OCI-LY3 (cell line): ENCODE data around the gene ARHGAP35.

Source experiments
- H2AFZ ChIP-seq: fragments of 200-600, 300-600 bp; shearing (Covaris generic); 2 replicates; pipeline ENCODE4 v1.6.0; 2014; ENCODE audit warnings: antibody characterized with exemption, low read depth, low read length
- H3K27ac ChIP-seq: fragments of 200-600, 300-600 bp; sonication (generic); 2 replicates; pipeline ENCODE4 v1.5.1; 2014; ENCODE audit warnings: mild to moderate bottlenecking, low read length, moderate library complexity, mixed read lengths
- H3K27me3 ChIP-seq: fragments of 200-600, 300-600 bp; sonication (generic); 2 replicates; pipeline ENCODE4 v1.6.1; 2014; ENCODE audit warnings: low read depth, low read length, mixed read lengths
- H3K36me3 ChIP-seq: fragments of 200-600, 300-600 bp; sonication (generic); replicated peaks from 2 replicates; pipeline ENCODE3; 2014; ENCODE audit warnings: low read depth, low read length, mixed read lengths
- H3K4me1 ChIP-seq: fragments of 300-600, 200-600 bp; sonication (generic); 2 replicates; pipeline ENCODE4 v1.6.1; 2014; ENCODE audit warnings: low read length, mixed read lengths
- H3K4me2 ChIP-seq: fragments of 200-600, 300-600 bp; sonication (generic); 2 replicates; pipeline ENCODE4 v1.6.1; 2014; ENCODE audit warnings: low read length, mixed read lengths
- H3K4me3 ChIP-seq: fragments of 300-600, 200-600 bp; sonication (generic); 2 replicates; pipeline ENCODE4 v1.5.1; 2014; ENCODE audit warnings: antibody characterized with exemption, mild to moderate bottlenecking, low read length, moderate library complexity
- H3K79me2 ChIP-seq: fragments of 300-600, 200-600 bp; shearing (Covaris generic); 2 replicates; pipeline ENCODE4 v1.6.1; 2014; ENCODE audit warnings: mild to moderate bottlenecking, low read length, mixed read lengths
- H3K9ac ChIP-seq: fragments of 300-600, 200-600 bp; shearing (Covaris generic); 2 replicates; pipeline ENCODE4 v1.6.0; 2014; ENCODE audit warnings: mild to moderate bottlenecking, low read length, moderate library complexity
- H3K9me3 ChIP-seq: fragments of 200-600, 300-600 bp; shearing (Covaris generic); 2 replicates; pipeline ENCODE4 v1.6.1; 2014; ENCODE audit warnings: low read length, mixed read lengths; ENCODE audit not compliant: insufficient read depth
- H4K20me1 ChIP-seq: fragments of 200-600, 300-600 bp; sonication (generic); 2 replicates; pipeline ENCODE4 v1.6.1; 2016; ENCODE audit warnings: low read length, mixed read lengths; ENCODE audit not compliant: insufficient read depth
- EZH2phosphoT487 ChIP-seq: fragments of 200-600 bp; shearing (Covaris generic); IDR thresholded peaks from 2 replicates; pipeline ENCODE4 v1.6.1; 2018; ENCODE audit warnings: antibody characterized with exemption, mixed run types, low read depth
- TF ChIP-seq, protein P1 (sequence below): fragments of 200-600, 300-600 bp; sonication (generic); IDR thresholded peaks from 2 replicates; pipeline ENCODE4 v1.5.1; 2014; ENCODE audit warnings: antibody characterized with exemption, low read length, low read depth

Gene ARHGAP35

DNA sequence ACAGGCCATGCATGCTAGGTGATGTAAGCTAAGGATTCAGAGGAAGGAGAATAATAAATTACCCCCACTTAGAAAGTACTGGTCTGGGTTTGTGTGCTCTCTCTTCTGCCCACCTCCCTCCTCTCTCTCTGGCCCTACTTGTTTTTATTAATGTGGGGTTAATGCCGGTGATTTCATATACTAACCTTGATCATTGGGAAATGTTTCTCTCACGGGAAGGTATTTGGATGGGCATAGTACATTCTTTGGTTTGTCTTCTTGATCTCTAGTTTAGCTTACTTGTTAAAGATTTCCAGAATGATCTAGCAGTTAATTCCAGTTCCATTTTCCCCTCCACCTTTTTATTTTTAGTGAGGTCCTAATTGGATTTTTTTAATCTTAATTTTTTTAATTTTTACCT is 24.6 kb downstream of the ARHGAP35 start:
- Histone ChIP-seq H3K4me3 (no peak overlapping the region), H2AFZ (no peak overlapping the region), H3K4me2 (no peak overlapping the region), H4K20me1 (peaks cover 28% of the 10 kb centered on the region), H3K27me3 (no peaks in the 10 kb centered on the region), H3K4me1 (peaks cover 22% of the 10 kb centered on the region), H3K9me3 (no peaks in the 10 kb centered on the region), H3K79me2 (peaks cover 48% of the 10 kb centered on the region), H3K27ac (no peak overlapping the region), H3K9ac (no peak overlapping the region), H3K36me3 (no peaks in the 10 kb centered on the region)
- TF ChIP-seq EZH2phosphoT487, result no peak
- TF ChIP-seq, protein P1, sequence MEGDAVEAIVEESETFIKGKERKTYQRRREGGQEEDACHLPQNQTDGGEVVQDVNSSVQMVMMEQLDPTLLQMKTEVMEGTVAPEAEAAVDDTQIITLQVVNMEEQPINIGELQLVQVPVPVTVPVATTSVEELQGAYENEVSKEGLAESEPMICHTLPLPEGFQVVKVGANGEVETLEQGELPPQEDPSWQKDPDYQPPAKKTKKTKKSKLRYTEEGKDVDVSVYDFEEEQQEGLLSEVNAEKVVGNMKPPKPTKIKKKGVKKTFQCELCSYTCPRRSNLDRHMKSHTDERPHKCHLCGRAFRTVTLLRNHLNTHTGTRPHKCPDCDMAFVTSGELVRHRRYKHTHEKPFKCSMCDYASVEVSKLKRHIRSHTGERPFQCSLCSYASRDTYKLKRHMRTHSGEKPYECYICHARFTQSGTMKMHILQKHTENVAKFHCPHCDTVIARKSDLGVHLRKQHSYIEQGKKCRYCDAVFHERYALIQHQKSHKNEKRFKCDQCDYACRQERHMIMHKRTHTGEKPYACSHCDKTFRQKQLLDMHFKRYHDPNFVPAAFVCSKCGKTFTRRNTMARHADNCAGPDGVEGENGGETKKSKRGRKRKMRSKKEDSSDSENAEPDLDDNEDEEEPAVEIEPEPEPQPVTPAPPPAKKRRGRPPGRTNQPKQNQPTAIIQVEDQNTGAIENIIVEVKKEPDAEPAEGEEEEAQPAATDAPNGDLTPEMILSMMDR, result no peak

DNA sequence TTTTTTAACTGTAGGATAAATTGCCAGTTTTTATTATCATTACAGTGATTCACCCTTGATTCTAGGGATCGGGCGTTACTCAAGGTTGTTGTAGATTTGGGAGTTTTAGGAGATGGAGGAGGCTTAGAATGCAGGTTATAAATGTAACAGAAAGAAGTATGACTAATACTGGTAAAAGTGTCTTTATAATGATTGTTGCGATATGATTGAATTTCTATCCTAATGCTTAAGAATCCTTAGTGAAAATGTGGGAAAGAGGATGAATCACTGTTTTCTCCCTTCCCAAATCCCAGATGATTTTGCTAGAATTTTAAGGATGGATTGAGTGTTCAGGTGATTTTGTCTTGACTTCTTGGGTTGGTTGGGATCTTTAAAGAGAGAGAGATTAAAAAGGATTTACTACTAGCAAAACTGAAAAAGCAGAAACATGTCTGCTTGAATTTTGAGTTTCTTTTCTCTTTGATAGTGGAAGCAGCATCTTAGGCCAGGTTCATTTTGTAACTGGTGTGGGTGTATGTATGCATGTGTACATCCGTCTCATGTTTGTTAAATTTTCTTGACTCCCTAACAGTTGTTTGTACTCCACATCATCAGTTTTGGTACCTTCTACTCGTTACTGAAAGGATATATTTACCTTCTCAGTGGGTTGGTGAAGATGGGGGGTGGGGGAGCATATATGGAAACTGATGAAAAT is 25.9 kb downstream of the ARHGAP35 start:
- Histone ChIP-seq H3K9ac (no peak overlapping the region), H2AFZ (no peak overlapping the region), H3K4me2 (peak overlapping the region; percentile 9; the same call in 1 of the 2 replicates), H3K9me3 (no peaks in the 10 kb centered on the region), H3K4me3 (no peak overlapping the region), H3K79me2 (peaks cover 55% of the 10 kb centered on the region), H3K4me1 (peaks cover 22% of the 10 kb centered on the region), H4K20me1 (peaks cover 32% of the 10 kb centered on the region), H3K27ac (no peak overlapping the region), H3K36me3 (no peaks in the 10 kb centered on the region), H3K27me3 (no peaks in the 10 kb centered on the region)
- no peak for TF ChIP-seq EZH2phosphoT487
- TF ChIP-seq, protein P1, result no peak

DNA sequence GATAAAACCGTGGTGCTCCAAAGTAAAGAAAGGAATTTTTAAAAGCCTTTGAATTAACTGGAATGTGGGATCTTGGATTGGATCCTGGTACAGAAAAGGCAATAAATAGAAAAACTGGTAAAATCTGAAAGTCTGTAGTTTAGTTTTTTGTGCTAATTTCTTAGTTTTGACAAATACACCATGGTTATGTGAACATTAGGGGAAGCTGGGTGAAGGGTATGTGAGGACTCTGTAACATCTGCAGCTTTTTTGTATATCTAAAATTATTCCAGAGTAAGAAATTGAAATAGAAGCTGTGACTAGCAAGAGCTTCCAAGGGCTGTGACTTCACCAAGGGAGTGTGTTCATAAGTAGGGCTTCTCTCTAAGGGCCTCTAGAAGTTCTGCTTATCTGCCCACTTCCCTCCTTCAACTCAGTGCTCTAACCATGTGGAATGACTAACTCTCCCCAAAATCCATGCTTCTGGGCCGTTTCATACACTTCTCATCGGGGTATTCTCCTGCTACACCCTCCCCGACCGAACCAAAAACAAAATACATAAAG is 26.5 kb downstream of the ARHGAP35 start:
- Histone ChIP-seq H3K4me1 (peaks cover 24% of the 10 kb centered on the region), H3K27me3 (no peaks in the 10 kb centered on the region), H3K9me3 (no peaks in the 10 kb centered on the region), H3K36me3 (no peaks in the 10 kb centered on the region), H4K20me1 (peaks cover 32% of the 10 kb centered on the region), H3K4me3 (no peak overlapping the region), H3K79me2 (peaks cover 57% of the 10 kb centered on the region), H3K4me2 (no peak overlapping the region; the same call in 1 of the 2 replicates), H3K9ac (no peak overlapping the region), H3K27ac (no peak overlapping the region), H2AFZ (no peak overlapping the region)
- no peak for TF ChIP-seq EZH2phosphoT487
- TF ChIP-seq, protein P1, result no peak

DNA sequence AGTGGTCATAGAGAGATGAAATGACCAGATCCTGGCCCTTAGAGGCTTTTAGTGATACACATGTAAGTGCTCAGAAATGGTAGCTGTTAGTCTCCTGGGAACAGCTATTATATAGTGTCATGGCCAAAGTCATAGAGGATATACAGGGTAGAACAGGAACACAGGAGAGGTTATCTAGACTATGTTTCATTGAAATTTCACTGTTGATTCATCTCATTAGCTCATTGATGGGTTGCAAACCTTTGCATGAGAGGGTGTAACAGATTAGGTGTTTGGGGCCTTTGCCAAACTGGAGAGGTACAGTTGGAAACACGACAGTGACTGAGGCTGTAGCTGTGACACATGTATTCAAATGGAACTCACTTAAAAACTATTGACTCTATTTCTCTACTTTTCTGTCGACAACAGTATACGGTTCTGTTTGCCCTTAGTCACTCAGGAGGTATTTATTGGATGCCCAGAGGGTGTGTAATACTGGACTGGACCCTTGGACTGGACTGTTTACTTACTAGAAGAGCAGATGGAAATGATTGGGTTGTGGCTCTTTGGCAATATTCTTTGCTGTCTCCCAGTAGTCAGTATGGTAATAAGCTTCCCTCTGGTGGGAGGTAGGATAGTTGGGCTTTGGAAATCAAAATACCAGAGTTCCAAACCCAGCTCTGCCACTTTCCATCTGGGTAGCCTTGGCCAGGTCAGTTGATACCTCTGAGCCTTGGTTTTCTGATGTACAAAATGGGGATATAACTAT is 29.8 kb downstream of the ARHGAP35 start:
- H3K79me2 ChIP-seq, result peaks cover 75% of the 10 kb centered on the region
- H3K4me1 ChIP-seq, result peaks cover 28% of the 10 kb centered on the region
- H3K36me3 ChIP-seq, result no peaks in the 10 kb centered on the region
- H3K9ac ChIP-seq, result no peak overlapping the region
- H4K20me1 ChIP-seq, result peaks cover 46% of the 10 kb centered on the region
- no peaks in the 10 kb centered on the region for H3K9me3 ChIP-seq
- no peak overlapping the region for H3K4me3 ChIP-seq
- H2AFZ ChIP-seq, result no peak overlapping the region
- H3K27ac ChIP-seq, result no peak overlapping the region
- TF ChIP-seq EZH2phosphoT487, result no peak
- TF ChIP-seq, protein P1, result no peak
- no peak overlapping the region for H3K4me2 ChIP-seq
- no peaks in the 10 kb centered on the region for H3K27me3 ChIP-seq
